OCI-LY7 (cell line): ENCODE results near the gene NTM.

Experiments
- EZH2phosphoT487 ChIP-seq: fragments of 200-600 bp; sonication (generic); IDR thresholded peaks from 2 replicates; pipeline ENCODE4 v1.6.1; 2018; ENCODE audit warnings: low read depth, borderline replicate concordance, mild to moderate bottlenecking, mixed run types, antibody characterized with exemption, low read length, moderate library complexity, mixed read lengths
- TF ChIP-seq, protein P1 (sequence below): fragments of 200-600 bp; sonication (generic); conservative IDR thresholded peaks from 2 replicates; pipeline ENCODE4 v1.5.1; 2014; ENCODE audit warnings: mild to moderate bottlenecking, antibody characterized with exemption, low read length, moderate library complexity, mixed read lengths

DNA sequence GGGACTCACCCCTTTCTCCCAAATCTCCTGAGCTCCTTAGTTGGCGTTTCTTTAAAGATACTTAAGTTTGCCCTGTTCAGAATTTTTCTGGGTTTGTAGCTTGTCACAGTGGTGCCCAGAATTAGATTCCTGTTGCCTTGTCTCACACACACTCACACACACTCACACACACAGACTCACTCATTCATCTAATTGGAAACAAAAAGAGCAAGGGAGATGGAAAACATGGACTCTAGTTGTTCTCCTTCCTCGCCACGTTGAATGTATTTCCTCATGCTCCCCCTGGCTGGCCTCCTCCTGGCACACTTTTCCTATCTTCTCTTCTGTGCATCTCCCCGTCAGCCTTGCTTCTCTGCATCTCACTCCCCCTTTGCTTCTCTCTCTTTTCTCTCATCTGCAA is 752.3 kb downstream of the NTM start:
- TF ChIP-seq, protein P1, sequence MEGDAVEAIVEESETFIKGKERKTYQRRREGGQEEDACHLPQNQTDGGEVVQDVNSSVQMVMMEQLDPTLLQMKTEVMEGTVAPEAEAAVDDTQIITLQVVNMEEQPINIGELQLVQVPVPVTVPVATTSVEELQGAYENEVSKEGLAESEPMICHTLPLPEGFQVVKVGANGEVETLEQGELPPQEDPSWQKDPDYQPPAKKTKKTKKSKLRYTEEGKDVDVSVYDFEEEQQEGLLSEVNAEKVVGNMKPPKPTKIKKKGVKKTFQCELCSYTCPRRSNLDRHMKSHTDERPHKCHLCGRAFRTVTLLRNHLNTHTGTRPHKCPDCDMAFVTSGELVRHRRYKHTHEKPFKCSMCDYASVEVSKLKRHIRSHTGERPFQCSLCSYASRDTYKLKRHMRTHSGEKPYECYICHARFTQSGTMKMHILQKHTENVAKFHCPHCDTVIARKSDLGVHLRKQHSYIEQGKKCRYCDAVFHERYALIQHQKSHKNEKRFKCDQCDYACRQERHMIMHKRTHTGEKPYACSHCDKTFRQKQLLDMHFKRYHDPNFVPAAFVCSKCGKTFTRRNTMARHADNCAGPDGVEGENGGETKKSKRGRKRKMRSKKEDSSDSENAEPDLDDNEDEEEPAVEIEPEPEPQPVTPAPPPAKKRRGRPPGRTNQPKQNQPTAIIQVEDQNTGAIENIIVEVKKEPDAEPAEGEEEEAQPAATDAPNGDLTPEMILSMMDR: no peak
- TF ChIP-seq EZH2phosphoT487: no peak
